ENCODE results near the gene OSBPL10. TPM values are rescaled to one million over a fixed set of nuclear protein-coding genes. Genes with fewer than 3 reads are reported as not detected.

OSBPL10 gene
- total RNA-seq, 1 donor, result 7.6 TPM

DNA sequence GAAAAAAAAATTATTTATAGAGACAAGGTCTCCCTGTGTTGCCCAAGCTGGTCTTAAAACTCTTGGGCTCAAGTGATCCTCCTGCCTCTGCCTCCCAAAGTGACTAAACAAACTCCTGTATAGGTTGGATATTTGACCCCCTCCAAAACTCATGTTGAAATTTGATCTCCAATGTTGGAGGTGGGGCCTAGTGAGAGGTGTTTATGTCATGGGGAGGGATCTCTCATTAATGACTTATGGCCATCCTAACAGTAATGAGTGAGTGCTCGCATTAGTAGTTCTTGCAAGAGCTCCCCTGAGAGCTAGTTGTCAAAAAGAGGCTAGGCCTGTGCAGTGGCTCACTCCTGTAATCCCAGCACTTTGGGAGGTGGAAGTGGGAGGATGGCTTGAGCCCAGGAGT lies 307.1 kb downstream of the OSBPL10 start:
- Histone ChIP-seq H3K27me3 (ENCODE audit: insufficient read depth, low read length) (no peaks in the 10 kb centered on the region), H3K4me1 (ENCODE audit: insufficient read depth, low read length) (peaks cover 4% of the 10 kb centered on the region), H3K9me3 (ENCODE audit: low read depth, low read length) (no peaks in the 10 kb centered on the region), H3K4me3 (ENCODE audit: low read length) (no peak overlapping the region)

GRCh38 chr3:31671976-31672375 lies 309.1 kb downstream of the OSBPL10 start:
- Histone ChIP-seq H3K9me3 (ENCODE audit: low read depth, low read length) (no peaks in the 10 kb centered on the region), H3K4me3 (ENCODE audit: low read length) (no peak overlapping the region), H3K4me1 (ENCODE audit: insufficient read depth, low read length) (peaks cover 4% of the 10 kb centered on the region), H3K27me3 (ENCODE audit: insufficient read depth, low read length) (no peaks in the 10 kb centered on the region)

GRCh38 chr3:31671451-31671850 lies 309.6 kb downstream of the OSBPL10 start:
- Histone ChIP-seq H3K4me1 (ENCODE audit: insufficient read depth, low read length) (peaks cover 4% of the 10 kb centered on the region), H3K4me3 (ENCODE audit: low read length) (no peak overlapping the region), H3K27me3 (ENCODE audit: insufficient read depth, low read length) (no peaks in the 10 kb centered on the region), H3K9me3 (ENCODE audit: low read depth, low read length) (no peaks in the 10 kb centered on the region)

DNA sequence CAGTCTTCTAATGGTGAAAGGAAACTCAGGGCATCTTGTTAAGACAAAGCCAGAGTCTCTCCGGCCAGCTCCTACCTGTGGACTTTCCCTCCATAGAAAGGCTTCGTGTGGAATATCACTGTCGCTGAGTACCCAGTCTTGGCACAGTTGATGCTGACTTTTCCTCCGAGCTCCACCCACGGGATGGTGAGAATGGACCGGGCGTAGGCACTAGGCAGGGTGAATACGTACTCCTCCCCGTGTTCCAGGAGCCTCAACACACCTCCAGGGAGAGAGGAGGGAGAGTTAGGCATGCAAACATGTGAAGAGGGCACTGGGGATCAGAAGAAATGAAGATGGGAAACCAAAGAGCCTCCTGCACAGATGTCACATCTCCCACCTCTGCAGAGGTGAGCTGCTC lies 310.3 kb downstream of the OSBPL10 start:
- Histone ChIP-seq H3K27me3 (ENCODE audit: insufficient read depth, low read length) (no peaks in the 10 kb centered on the region), H3K9me3 (ENCODE audit: low read depth, low read length) (no peaks in the 10 kb centered on the region), H3K4me3 (ENCODE audit: low read length) (no peak overlapping the region), H3K4me1 (ENCODE audit: insufficient read depth, low read length) (peaks cover 4% of the 10 kb centered on the region)

- H3K27me3 ChIP-seq (ENCODE audit: insufficient read depth, low read length), result no peaks in the 10 kb centered on the region
- H3K4me3 ChIP-seq (ENCODE audit: low read length), result no peak overlapping the region
- H3K4me1 ChIP-seq (ENCODE audit: insufficient read depth, low read length), result peaks cover 4% of the 10 kb centered on the region
- no peaks in the 10 kb centered on the region for H3K9me3 ChIP-seq (ENCODE audit: low read depth, low read length)
Measured at GRCh38 chr3:31670136-31670535, 310.9 kb downstream of the OSBPL10 start.

DNA sequence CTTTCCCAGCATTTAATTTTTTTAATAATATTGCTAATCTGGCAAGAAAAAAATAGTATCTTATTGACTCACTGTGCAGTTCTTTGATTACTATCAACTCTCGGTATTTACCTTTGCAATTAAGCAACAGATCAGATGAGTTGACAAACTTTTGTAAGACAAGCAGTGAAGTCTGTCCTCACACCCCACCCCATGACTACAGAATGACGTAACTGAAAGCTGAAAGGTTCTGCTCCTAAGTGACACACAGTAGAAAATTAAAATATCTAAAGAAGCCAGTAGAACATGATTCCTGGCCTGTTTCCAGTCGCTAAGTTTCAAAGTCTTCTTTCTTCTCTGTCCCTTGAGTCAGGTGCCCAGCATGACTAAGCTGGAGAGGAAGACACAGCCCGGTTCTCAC lies 312.8 kb downstream of the OSBPL10 start:
- Histone ChIP-seq H3K9me3 (ENCODE audit: low read depth, low read length) (no peaks in the 10 kb centered on the region), H3K27me3 (ENCODE audit: insufficient read depth, low read length) (no peaks in the 10 kb centered on the region), H3K4me3 (ENCODE audit: low read length) (no peak overlapping the region), H3K4me1 (ENCODE audit: insufficient read depth, low read length) (peaks cover 4% of the 10 kb centered on the region)

GRCh38 chr3:31667582-31667981 lies 313.5 kb downstream of the OSBPL10 start:
- no peak overlapping the region for H3K4me3 ChIP-seq (ENCODE audit: low read length)

GRCh38 chr3:31664031-31664430 lies 317.0 kb downstream of the OSBPL10 start:
- Histone ChIP-seq H3K4me1 (ENCODE audit: insufficient read depth, low read length) (no peaks in the 10 kb centered on the region), H3K9me3 (ENCODE audit: low read depth, low read length) (peaks cover under 1% of the 10 kb centered on the region), H3K27me3 (ENCODE audit: insufficient read depth, low read length) (no peaks in the 10 kb centered on the region), H3K4me3 (ENCODE audit: low read length) (no peak overlapping the region)

More at GRCh38 chr3:31667582-31667981, 313.5 kb downstream of the OSBPL10 start:
- Histone ChIP-seq H3K9me3 (ENCODE audit: low read depth, low read length) (no peaks in the 10 kb centered on the region), H3K4me1 (ENCODE audit: insufficient read depth, low read length) (peaks cover 4% of the 10 kb centered on the region), H3K27me3 (ENCODE audit: insufficient read depth, low read length) (no peaks in the 10 kb centered on the region)

GRCh38 chr3:31661993-31662670 lies 318.9 kb downstream of the OSBPL10 start:
- Histone ChIP-seq H3K9me3 (ENCODE audit: low read depth, low read length) (peaks cover 13% of the 10 kb centered on the region), H3K4me1 (ENCODE audit: insufficient read depth, low read length) (no peaks in the 10 kb centered on the region), H3K4me3 (ENCODE audit: low read length) (no peak overlapping the region), H3K27me3 (ENCODE audit: insufficient read depth, low read length) (no peaks in the 10 kb centered on the region)

- Histone ChIP-seq H3K4me3 (ENCODE audit: low read length) (no peak overlapping the region), H3K4me1 (ENCODE audit: insufficient read depth, low read length) (no peaks in the 10 kb centered on the region)
Measured at GRCh38 chr3:31661286-31661685, 319.8 kb downstream of the OSBPL10 start.

GRCh38 chr3:31659246-31659645 lies 321.8 kb downstream of the OSBPL10 start:
- no peaks in the 10 kb centered on the region for H3K27me3 ChIP-seq (ENCODE audit: insufficient read depth, low read length)
- H3K4me1 ChIP-seq (ENCODE audit: insufficient read depth, low read length), result no peaks in the 10 kb centered on the region
- H3K9me3 ChIP-seq (ENCODE audit: low read depth, low read length), result peaks cover 41% of the 10 kb centered on the region
- H3K4me3 ChIP-seq (ENCODE audit: low read length), result no peak overlapping the region

More at GRCh38 chr3:31661286-31661685, 319.8 kb downstream of the OSBPL10 start:
- Histone ChIP-seq H3K27me3 (ENCODE audit: insufficient read depth, low read length) (no peaks in the 10 kb centered on the region), H3K9me3 (ENCODE audit: low read depth, low read length) (peaks cover 21% of the 10 kb centered on the region)

DNA sequence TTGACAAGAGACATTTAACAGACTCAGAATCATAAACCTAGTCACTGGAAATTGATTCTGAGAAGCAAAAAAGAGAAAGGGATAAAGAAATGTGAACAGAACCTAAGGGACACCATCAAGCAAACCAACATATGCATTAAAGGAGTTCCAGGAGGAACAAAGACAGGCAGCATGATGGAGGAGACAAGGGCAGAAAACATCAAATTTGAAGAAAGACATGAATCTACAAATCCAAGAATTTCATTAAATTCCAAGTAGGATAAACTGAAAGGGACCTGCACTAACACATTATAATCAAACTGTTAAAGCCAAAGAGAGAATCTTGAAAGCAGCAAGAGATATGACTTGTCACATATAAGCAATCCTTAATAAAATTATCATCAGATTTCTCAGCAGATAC lies 326.1 kb downstream of the OSBPL10 start:
- Histone ChIP-seq H3K9me3 (ENCODE audit: low read depth, low read length) (peaks cover 81% of the 10 kb centered on the region), H3K27me3 (ENCODE audit: insufficient read depth, low read length) (no peaks in the 10 kb centered on the region), H3K4me3 (ENCODE audit: low read length) (no peak overlapping the region), H3K4me1 (ENCODE audit: insufficient read depth, low read length) (no peaks in the 10 kb centered on the region)

- H3K4me1 ChIP-seq (ENCODE audit: insufficient read depth, low read length), result no peaks in the 10 kb centered on the region
- no peak overlapping the region for H3K4me3 ChIP-seq (ENCODE audit: low read length)
- H3K27me3 ChIP-seq (ENCODE audit: insufficient read depth, low read length), result no peaks in the 10 kb centered on the region
- peaks cover 90% of the 10 kb centered on the region for H3K9me3 ChIP-seq (ENCODE audit: low read depth, low read length)
Measured at GRCh38 chr3:31653464-31653863, 327.6 kb downstream of the OSBPL10 start.

- no peaks in the 10 kb centered on the region for H3K4me1 ChIP-seq (ENCODE audit: insufficient read depth, low read length)
- no peaks in the 10 kb centered on the region for H3K27me3 ChIP-seq (ENCODE audit: insufficient read depth, low read length)
- no peak overlapping the region for H3K4me3 ChIP-seq (ENCODE audit: low read length)
- H3K9me3 ChIP-seq (ENCODE audit: low read depth, low read length), result peaks cover 85% of the 10 kb centered on the region
Measured at GRCh38 chr3:31652296-31652695, 328.8 kb downstream of the OSBPL10 start.

DNA sequence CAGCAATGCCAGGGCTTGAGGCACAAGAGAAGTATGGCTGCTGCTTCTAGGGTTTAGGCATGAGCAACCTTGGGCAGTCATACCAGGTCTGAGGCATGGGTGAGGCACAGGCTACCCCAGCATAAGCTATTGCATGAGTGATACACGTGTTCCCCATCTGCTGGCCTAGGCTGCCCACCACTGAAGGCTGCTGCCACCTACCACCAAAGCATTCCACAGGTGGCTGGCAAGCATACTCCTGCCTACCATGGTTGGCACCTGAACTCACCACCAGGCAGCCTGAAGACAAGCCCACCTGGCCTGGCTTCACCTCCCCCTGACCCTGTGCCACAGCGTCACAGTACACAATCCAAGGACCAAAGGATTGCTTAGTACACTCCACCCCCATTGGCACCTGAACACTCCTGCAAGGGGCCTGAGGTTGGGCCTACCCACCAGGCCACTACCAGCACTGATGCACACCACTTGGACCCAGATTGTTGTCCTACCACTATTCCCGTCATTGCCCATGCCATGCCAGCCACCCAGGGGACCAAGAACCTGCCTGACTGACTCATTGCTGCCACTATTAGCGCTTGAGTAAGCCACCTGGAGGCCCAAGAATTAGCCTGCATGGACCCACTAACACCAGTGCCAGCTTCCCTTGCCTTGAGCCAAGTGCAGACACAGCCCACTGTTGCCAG lies 332.6 kb downstream of the OSBPL10 start:
- Histone ChIP-seq H3K9me3 (ENCODE audit: low read depth, low read length) (peaks cover 46% of the 10 kb centered on the region), H3K4me1 (ENCODE audit: insufficient read depth, low read length) (no peaks in the 10 kb centered on the region), H3K4me3 (ENCODE audit: low read length) (no peak overlapping the region), H3K27me3 (ENCODE audit: insufficient read depth, low read length) (no peaks in the 10 kb centered on the region)

DNA sequence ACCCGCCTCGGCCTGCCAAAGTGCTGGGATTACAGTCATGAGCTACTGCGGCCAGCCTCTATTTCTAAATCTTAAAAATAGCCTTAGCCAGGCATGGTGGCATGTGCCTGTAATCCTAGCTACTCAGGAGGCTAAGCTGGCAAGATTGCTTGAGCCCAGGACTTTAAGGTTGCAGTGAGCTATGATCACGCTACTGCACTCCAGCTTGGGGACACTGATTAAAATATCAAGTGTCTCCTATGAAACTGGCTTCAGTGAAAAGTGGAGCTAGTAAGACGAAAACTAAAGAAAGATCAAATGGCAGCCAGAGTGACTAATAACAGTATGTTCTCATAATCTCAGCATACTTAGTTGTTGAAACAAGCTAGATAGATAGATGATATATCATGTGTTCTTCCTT lies 335.8 kb downstream of the OSBPL10 start:
- Histone ChIP-seq H3K27me3 (ENCODE audit: insufficient read depth, low read length) (no peaks in the 10 kb centered on the region), H3K4me3 (ENCODE audit: low read length) (no peak overlapping the region), H3K4me1 (ENCODE audit: insufficient read depth, low read length) (no peaks in the 10 kb centered on the region), H3K9me3 (ENCODE audit: low read depth, low read length) (peaks cover 17% of the 10 kb centered on the region)
